Mammary epithelial cell (primary cell): ENCODE data around the gene CNN2.

ENCODE experiments used
- CTCF ChIP-seq, 2 donors: IDR thresholded peaks in 1 of 2; conservative IDR thresholded peaks in 1 of 2; 2 replicates each; pipeline ENCODE4 v1.5.1; 2011 to 2012; ENCODE audit warnings: inconsistent platforms in 2 of 2, low read length in 2 of 2, mild to moderate bottlenecking in 2 of 2, control low read depth in 1 of 2, low read depth in 1 of 2; ENCODE audit not compliant: insufficient read depth in 1 of 2; ENCODE audit errors: extremely low read depth in 1 of 2
- EZH2 ChIP-seq: IDR thresholded peaks from 2 replicates; pipeline ENCODE4 v1.6.1; 2012; ENCODE audit warnings: low read length, inconsistent platforms, borderline replicate concordance

- TF ChIP-seq CTCF (conservative IDR thresholded peaks at IDR 0.05 in 1 of 2, IDR thresholded peaks at IDR 0.05 in 1 of 2; ENCODE audit: extremely low read depth in 1 of 2, insufficient read depth in 1 of 2, low read depth in 1 of 2, low read length in 2 of 2) (peak in 1 of 2 donors; percentile 22), EZH2 (no peak)
Measured at GRCh38 chr19:1057176-1057855, 30.9 kb downstream of the CNN2 start.
